HG03175 (cell line): ENCODE results near the gene GRAMD4.

ENCODE experiments used
- ATAC-seq: cut with Tn5 transposase; IDR thresholded peaks from one replicate; pipeline ENCODE4 v1.9.1; 2021; ENCODE audit warnings: mild to moderate bottlenecking, moderate library complexity; ENCODE audit not compliant: unreplicated experiment

The GRAMD4 gene

DNA sequence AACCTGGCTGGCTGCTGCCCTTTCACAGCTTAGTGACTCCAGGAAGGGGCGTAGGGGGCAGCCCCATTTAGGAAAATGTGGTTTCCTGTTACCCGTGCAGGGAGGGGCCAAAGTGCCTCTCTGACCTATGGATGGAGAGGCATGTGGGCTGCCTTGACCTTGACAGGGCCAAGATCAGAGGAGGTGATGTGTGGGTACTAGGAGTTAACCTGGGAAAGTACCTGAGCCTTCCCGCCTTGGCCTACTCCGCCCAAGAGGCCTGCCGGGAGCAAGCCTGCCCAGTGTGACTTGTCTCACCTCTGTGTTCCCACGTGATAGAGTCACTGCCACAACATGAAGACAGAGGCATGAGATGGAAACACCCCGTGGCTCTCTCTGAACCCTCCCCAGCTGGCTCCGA, 33.4 kb downstream of the GRAMD4 start:
- ATAC-seq, result no peak

DNA sequence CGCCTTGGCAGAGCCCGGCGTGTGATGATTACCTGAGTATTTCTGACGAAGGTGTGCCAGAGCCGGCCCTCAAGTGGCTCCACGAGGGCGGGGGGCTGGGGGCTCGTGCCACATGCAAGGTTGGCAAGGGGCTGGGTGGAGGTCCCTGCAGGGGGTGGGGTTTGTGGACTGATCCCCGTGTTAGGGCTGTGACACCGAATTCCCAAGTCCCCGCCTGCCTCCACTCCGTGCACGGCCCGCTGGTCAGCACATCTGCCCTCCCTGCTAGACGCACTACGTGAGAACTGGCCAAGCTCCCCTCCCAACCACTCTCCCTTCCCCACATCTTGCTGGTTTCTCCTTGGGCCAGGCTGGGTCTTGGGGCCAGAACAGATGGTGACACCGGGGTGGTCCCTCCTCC, 34.2 kb downstream of the GRAMD4 start:
- no peak for ATAC-seq

DNA sequence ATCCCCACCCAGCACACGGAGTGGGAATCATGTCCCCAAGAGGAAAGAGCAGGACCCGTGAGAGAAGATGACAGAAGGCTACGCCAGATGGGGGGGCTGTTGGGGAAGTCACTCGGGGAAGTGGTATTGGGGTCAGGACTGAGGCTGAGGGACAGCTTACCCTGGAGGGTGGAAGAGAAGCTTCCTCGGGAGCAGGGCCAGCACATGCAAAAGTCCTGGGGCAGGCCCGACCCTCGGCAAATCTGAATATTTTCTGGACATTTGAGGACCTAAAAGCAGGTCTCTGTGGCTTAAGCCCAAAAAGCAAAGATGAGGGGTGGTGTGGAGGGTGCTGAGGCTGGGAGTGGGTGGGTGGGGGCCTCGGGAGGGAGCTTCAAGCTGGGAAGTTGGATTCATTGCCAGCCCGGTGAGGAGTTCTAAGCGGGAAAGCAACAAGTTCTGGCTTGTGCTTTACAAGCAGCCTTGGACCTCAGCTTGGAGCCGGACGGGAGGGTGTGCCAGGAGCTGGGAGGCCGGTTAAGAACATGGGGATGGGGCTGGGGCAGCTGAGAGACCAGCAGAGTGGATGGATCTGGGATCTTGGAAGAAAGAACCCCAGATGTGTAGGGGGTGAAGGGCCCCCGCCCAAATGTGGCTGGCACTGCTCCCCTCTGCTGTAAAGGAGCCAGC, 34.9 kb downstream of the GRAMD4 start:
- no peak for ATAC-seq

DNA sequence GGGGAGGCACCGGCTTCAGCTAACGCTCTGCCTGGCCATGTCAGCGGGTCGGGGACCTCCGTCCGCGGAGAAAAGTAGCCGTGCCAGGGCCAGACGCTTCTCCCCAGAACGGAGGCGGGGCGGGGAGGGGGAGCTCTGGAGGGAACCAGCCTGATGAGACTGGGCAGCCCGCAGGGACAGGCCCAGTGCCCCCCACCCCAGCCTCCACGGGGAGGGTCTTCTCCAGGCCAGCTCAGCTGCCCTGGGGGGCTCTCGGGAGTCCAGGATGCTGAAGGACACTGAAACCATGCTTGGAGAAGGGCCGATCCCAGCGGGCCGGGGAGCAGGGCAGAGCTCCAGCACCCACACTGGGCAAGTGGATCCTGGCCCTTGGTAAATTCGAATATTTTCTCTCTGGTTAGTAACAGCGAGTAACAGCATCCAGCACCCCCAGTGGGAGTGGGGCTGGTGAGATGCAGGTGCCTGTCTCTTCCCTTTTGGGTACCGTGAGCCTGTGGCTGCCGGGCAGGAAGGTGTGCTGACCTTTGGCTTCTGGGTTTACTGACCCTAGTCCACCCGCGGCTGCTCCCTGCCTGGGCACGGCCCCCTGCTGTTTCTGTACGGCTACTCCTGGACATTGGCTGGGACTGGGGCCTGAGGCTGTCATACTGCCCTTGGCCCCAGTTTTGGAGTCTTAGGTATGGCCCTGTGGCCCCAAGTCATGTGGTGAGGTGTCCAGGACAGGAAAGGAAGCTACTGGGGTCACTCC, 35.8 kb downstream of the GRAMD4 start:
- no peak for ATAC-seq

DNA sequence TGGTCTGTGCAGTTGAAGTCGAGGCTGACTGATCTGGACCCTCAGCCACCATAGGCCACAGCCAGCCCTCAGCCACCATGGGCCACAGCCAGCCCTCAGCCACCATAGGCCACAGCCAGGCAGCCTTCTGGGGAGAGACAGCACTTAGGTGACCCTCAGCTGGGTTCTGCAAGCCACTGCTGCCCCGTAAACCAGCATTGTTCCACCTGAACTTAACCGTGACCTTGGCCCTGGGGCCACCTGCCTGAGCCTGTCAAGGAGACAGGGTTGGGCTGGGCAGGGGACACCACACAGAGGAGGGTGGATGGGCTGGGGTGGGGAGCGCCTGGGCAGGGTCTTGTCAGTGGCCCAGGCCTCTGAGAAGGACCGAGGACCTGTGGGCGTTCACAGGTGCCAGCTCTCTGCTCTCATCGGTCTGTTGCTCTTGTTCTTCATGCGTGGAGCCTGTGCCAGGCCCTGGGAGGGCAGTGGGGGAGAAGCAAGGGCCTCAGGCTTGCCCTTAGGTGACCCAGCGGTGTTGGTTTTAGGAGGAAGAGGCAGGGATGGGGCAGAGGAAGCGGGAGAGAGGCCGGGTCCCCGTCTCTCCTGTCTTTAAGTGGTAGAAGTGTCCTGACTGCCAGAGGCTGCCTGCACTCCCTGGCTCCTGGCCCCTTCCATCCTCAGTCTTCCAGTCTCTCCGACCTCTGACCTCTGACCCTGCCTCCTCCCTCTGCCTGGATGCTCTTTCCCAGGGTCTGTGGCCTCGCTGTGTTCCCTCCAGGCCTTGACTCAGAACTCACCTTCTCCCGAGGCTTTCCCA, 36.9 kb downstream of the GRAMD4 start:
- ATAC-seq, result no peak

DNA sequence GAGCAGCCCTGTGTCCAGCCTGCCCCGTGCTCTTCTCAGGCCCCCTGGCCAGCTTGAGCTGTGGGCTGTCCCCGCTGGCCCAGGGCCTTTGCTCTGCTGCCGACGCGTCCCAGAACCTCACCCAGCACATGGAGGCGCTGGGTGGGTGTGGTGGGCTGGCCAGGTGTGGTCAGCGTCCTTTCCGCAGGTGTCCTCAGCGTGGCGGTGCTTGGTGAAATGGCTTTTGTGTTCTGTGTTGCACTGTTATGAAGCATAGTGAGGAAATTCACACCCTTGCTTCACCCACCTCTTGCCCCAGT, 37.4 kb downstream of the GRAMD4 start:
- no peak for ATAC-seq

DNA sequence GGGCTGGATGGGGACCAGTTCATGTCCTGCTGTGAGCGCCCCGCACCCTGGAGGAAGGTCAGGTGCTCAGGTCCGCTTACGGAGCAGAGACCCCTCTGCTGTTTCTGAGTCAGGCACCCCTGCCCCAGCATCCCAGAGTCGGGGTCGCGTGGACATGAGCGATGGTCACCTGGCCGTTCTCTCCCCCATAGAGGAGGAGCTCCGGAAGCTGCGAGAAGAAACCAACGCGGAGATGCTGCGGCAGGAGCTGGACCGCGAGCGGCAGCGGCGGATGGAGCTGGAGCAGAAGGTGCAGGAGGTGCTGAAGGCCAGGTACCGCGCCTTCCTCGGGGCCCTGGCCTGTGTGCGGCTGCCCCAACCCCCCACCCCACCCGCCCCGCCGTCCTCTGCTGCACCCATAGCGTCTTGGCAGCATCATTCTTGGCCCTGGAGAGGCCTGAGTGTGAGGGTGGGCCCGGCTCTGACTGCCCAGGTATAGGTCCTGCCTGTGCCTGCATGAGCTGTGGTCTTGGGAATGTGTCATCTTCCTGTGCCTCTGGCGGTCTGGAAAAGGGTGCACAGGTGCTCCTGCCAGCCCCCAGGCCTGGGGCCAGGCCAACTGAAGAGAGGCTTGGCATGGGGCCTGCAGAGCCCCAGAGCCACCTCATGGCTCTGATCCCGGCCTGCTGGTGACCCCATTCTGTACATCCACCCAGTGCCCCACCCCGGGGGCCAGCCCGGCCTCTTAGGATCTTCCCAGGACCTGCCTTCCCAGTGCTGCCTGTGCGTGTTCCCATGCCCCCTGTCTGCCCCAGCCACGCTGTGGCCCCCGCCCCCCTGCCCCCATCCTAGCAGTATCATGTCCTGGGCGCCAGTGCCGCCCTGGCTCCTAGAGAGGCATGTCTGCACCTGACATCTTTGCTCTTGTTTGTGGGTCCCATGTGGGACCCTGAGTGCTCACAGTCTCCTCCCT, 38.1 kb downstream of the GRAMD4 start:
- no peak for ATAC-seq

DNA sequence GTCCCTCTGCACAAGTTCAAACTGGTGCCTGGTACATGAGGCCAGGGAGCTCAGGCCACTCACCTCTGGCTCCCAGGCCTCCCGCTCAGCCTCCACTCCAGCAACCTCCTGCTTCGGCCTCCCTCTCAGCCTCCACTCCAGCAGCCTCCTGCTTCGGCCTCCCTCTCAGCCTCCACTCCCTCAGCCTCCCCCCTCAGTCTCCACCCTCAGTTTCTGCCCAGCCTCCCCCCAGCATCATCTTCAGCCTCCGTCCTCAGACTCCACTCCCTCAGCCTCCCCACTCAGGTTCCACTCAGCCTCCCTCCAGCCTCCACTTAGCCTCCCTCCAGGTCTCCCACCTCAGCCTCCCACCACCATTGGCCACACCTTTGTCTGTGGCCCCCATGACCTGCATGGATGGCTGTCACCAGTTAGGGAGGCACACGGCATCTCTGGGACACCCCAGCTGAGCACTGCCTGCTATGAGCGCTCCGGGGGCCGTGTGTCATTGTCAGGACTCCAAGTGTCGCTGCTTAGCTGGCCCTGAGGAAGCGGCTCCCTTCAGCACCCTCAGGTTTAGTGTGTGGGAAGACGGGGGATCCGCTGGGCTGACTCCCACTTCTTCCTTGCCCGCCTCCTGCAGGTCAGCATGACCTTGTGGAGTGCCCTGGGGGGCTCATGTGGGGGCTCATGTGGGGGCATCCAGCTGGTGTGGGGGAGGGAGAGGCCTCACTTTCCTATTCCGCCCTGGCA, 39.0 kb downstream of the GRAMD4 start:
- ATAC-seq, result no peak

DNA sequence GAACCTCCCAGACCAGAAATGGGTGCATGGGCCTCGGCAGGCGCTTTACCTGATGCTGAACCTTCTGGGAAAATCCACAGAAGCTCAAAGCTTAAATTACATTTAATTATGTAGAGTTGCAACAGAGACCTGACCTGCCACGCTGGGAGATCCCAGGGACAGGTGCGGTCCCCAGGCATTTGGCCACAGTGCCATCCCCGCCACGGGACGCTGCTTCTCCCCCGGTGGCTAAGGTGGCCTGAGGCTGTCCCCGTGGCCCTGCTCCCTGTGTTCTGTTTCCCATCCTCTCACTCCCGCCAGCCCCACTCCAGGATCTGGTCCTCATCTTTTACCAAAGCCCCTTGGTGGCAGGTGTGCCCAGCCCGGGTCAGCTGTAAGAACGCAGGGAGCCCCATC, 39.6 kb downstream of the GRAMD4 start:
- no peak for ATAC-seq

DNA sequence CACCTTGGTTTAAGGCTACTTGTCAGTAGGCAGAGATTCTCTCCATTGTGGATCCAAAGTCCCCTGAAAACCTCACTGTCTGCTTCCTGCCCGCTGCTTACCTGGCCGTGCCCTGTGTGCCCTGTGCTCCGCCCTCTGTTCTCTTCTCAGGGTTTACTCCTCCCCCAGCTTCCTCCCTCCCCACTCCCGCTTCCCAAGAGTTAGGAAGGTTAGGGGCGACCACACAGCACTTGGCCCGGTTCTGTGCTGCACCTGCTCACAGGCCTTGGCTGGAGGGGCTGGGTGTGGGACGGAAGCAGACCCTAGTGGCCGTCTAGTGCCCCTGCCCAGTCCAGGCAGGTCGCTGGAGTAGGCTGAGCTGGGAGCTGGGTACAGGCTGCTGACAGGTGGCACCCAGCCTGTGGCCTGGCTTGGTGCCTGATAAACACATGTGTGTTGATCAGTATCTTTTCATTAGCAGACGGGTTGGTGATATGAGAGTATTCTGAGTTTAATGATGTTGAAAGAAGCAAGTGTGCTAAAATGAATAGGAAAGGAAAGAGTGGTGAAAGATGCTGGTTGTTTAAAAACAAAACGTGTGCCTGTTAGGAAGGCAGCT, 40.5 kb downstream of the GRAMD4 start:
- no peak for ATAC-seq

DNA sequence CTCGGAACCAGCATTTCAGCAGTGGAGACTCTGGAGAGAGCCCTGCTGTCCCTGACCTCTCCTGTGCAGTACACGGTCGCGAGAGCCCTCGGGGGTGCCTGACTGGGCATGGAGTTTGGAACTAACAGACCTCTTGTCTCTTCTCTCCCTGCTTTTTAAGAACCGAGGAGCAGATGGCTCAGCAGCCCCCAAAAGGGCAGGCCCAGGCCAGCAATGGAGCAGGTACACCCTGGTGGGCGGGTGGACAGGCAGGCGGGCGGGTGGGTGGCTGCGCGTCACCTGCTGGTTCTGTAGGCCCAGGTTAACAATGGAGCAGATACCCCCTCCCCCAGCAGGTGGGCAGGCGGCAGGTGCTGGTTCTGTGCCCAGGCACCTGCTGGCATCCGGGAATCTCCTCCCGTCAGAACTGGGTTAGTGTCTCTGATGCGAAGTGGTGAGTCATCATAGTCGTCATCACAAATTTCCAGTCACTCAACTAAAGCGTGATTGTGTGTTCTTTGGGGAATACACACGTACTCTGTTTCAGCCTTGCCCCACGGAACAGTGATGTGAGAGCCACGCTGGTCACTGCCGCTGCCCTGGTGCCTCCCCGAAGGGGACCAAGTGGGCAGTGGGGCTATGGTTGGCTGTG, 41.1 kb downstream of the GRAMD4 start:
- ATAC-seq, result no peak

DNA sequence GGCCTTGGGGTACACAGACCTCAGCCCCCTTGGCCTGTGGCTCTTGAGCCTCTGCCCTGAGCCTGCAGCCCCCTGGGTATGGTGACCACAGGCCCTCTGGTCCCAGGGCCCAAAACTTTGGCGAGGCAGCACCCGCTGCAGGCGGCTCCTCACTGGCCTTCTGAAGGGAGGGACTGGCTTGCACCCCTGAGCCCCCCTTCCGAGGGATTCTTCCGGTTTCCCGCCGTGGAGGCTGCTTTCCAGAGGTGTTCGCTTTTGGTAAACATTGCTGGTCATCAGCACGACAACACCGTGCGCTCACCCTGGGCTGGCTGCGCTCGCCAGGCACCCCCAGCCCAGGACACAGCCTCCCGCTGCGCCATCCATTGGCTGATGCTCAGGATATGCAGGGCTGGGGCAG, 42.0 kb downstream of the GRAMD4 start:
- no peak for ATAC-seq

DNA sequence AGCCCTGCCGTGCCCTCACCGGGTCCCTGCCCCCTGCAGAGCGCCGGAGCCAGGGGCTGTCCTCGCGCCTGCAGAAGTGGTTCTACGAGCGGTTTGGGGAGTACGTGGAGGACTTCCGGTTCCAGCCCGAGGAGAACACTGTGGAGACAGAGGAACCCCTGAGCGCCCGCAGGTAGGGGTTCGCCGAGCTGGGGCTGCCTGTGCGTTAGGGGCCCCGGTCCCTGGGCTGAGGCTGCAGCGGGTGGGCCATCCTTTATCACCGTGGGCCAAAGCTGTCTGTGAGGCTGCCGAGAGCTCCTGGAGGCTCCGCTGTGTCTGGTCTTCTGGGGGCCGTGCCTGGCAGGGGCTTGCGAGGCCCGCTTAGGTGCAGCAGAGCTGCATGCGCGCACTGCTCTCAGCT, 42.8 kb downstream of the GRAMD4 start:
- ATAC-seq, result no peak

DNA sequence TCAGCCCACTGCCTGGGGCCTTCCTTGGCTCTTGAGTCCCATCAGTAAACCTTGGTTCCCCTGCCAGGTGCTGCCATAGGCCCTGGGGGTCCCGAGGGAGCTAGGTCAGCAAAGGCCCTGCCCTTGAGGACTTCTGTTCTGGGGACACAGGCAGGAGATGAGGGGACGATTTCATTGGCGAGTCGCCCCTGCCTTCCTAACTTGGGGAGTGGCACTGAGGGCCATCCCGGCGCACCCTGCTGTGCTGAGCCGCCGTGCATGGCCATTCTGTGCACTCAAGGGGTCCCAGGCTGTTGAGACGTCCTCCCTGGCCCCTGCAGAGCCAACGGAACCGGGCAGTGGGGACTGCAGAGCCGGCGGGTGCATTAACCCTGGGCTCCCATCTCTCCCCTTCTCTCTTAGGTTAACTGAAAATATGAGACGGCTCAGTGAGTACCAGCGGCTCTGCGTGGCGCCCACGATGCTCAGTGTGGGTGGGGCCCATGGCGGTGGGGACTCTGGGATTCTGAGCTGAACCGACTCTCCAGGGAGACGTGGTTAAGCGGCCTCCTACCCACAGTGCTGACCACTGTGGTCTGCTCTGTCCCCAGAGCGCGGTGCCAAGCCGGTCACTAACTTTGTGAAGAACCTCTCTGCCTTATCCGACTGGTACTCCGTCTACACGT, 43.4 kb downstream of the GRAMD4 start:
- ATAC-seq, result no peak

DNA sequence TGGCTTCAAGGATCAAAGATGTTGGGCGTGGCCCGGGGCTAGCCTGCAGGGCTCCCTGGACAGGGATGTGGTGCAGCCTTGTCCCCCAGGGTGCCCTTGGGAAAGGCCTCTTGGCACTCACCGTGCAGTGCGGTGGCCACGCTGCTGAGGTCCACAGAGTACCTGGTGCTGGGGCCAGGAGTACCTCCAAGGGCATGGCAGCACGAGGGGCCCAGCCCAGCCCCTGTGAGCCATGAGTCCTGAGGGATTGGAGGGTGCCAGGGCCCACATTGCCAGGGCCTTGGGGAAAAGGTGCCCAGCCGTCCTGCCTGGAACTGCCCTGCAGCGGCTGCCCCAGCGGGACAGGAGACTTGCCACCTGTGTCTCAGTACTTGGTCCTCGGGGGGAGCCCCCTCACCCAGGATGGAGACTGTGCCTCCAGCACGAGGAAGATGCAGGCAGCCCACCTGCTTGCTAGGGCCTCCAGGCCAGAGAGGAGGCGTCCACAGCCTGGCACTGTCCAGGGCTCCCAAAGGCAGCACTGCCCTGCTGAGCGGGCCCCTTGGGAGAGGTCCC, 44.2 kb downstream of the GRAMD4 start:
- no peak for ATAC-seq

DNA sequence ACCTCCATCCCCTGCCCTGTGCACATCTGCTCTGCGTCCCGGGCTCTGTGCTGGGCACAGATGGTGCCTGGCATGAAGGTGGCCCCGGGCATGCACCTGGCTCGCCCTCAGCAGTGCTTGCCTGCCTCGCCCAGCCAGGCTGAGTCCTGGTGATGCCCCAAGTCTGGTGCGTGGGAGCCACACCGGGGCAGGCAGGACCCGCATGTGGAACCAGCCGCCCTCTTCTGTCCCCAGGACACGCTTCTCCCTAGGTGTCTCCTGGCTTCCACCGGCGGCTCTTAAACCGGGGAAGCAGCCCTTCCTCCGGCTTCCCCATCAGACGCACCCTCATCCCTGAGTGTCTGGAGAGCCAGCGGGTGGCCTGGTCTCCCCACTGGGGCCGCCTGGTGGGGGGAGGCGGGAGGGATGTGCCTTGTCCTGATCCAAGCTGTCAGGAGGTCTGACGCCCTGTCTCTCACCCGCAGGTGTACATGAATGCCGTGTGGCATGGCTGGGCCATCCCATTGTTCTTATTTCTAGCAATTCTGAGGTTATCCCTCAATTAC, 45.0 kb downstream of the GRAMD4 start:
- ATAC-seq, result no peak

DNA sequence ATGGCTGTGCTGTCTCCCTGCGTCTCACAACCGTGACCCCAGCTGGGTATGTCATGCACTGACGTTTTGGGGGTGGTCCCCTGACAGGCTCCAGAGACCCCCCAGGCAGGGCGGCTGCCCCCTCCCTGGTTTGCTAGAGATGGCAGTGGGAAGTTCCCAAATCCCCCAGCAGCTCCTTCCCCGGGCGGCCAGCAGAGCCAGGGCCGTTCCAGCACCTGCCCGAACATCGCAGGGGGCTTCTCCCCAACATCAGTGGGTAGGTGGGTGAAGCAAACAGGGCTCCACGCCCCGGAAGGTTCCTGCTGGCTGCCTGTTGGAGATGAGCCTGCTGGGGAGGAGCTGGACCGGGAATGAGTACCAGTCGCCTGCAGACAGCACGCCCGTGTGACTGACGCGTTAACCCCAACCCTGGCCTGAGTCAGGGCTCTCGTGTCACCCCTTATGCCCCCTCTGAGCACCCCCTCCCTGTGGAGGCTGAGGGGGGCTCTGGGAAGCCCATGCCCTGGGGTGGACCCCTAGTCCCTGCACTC, 45.6 kb downstream of the GRAMD4 start:
- no peak for ATAC-seq

DNA sequence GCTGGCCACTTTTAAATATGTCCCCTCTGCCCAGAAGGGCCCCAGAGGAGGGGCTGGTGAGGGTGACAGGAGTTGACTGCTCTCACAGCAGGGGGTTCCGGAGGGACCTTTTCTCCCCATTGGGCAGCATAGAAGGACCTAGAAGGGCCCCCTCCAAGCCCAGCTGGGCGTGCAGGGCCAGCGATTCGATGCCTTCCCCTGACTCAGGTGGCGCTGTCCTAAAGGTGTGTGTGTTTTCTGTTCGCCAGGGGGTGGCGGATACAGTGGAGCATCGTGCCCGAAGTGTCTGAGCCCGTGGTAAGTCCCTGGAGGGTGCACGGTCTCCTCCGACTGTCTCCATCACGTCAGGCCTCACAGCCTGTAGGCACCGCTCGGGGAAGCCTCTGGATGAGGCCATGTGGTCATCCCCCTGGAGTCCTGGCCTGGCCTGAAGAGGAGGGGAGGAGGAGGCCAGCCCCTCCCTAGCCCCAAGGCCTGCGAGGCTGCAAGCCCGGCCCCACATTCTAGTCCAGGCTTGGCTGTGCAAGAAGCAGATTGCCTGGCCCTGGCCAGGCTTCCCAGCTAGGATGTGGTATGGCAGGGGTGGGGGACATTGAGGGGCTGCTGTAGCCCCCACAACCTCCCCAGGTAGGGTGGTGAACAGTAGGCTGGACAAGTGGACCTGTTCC, 46.5 kb downstream of the GRAMD4 start:
- ATAC-seq, result no peak
